NCI-H2196 (cell line): ENCODE data around the gene SREBF1.

ENCODE experiments used
- DNase-seq: peaks from one replicate; lab custom pipeline; 2025; ENCODE audit not compliant: unreplicated experiment; lab: John Stamatoyannopoulos, UW

Gene SREBF1

DNA sequence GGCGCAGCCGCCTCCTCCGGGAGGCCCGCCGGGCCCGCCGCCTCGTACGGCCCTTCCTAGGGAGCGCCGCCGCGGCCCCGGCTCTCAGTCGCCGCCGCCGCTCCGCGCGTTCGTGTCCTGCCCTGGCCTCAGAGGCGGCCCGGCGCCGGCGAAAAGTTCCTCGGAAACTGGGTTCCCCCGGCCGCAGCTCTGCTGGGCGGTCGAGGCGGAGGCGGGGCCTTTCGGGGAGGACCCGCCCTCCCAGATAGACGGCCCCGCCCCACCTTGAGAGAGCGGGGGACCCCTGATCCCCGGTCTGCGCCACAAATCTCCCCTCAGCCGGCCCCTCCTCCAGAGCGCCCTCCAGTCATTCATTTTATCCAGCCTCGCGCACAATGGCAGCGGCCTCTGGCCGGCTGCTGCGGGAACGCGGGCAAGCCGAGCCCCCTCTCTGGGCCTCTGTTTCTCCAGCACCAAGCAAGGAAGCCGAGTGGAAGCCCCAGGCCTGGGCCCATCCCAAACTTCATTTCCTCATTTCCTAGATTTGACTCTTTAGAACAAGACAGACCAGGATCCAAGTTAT, at the start of gene SREBF1:
Gene SREBF1 (minus strand): TSS at position 169 of the 562 bp plus-strand sequence. CDS start 169 bp downstream, outside the sequence.
- peak; percentile 22 for DNase-seq

GRCh38 chr17:17886226-17886625, 49.4 kb upstream of the SREBF1 start:
- DNase-seq, result no peak

- DNase-seq, result no peak
Measured at GRCh38 chr17:17884391-17885357, 47.9 kb upstream of the SREBF1 start.

GRCh38 chr17:17883801-17884200, 47.0 kb upstream of the SREBF1 start:
- no peak for DNase-seq

GRCh38 chr17:17882082-17882581, 45.3 kb upstream of the SREBF1 start:
- DNase-seq, result no peak

DNA sequence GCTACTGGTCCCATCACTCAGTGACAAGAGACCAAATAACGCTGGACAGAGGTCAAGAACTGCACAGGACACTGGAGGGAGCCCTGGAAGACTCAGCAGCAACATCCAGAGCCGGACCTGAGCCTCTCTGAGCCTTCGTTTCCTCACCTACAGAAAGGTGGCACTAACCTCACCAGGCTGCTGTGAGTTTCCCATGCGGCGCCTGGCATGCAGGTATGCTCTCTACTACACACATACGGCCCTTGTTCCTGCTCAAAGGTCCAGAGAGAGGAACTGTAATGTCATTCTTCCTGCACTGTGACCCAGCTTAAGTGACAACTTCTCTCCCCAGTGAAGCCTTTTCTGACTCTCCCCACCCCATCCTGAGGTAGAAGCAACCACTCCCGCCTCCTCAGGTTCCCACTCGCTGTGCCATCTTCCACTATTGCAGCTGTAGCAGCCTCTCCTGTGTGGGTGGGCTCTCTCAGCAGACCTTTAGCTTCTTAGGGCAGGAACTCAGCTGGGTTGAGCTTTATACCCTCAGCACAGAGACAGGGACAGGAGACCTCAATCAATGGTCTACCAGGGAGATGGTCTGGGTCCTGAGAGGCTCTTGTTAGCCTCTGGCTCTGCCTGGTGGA, 43.9 kb upstream of the SREBF1 start:
- no peak for DNase-seq

GRCh38 chr17:17877529-17878358, 41.0 kb upstream of the SREBF1 start:
- peak; percentile 67 for DNase-seq

- DNase-seq, result no peak
Measured at GRCh38 chr17:17876959-17877528, 40.3 kb upstream of the SREBF1 start.

GRCh38 chr17:17874478-17874877, 37.7 kb upstream of the SREBF1 start:
- DNase-seq, result no peak

GRCh38 chr17:17873450-17873991, 36.7 kb upstream of the SREBF1 start:
- no peak for DNase-seq

DNA sequence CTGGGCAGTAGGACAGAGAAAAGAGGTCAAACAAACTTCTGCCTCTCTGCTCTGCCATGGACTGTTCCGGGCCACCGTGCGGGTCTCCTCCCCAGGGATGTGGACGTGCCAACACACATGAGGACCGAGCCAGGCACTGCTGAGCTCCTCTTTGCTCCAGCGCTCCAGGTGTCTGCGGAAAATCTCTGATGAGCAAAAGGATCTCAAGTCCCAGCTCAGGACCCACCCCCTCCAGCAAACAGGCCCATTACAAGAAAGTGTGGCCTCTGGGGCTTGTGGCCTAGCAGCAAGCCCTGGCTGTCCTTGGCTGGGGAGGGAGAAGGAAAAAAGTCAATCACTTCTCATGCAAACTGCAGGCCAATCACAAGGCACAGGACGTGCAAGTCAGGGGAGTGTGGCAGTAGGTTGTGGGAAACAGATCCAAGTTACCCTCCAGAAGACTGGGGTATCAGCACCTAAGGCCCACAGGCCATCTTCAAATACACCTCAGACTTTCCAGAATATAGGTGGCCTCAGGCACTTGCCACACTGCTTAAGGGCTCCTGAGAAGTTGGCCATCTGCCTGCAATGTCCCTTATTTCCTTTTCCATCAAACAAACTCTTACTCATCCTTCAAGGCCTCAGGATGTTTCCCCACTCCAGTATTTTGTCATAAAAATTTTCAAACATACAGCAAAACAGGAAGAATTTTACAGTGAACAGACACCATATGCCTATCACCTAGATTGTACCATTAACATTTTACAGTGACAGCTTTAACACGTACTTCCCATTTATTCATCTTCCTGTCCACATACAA, 36.0 kb upstream of the SREBF1 start:
- no peak for DNase-seq

GRCh38 chr17:17871913-17872312, 35.1 kb upstream of the SREBF1 start:
- no peak for DNase-seq

DNA sequence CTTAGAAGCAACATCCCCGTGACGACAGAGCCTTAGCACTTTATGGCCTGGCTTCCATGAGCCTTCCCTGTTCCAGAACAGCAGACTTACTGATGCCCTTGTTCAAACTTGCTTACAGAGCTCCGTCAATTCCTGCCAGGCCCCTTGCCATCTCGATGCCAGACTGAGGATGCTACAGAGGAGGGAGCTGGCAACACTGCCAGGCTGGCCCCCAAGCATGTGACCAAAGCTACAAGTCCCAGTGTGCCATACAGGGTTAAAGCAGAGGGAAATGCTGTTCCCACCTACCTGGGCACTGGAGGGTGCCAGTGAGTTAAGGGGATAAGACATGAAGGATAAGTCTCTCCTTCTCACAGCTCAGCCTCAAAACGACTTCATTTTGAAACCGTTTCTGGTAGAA, 33.5 kb upstream of the SREBF1 start:
- DNase-seq, result no peak

DNA sequence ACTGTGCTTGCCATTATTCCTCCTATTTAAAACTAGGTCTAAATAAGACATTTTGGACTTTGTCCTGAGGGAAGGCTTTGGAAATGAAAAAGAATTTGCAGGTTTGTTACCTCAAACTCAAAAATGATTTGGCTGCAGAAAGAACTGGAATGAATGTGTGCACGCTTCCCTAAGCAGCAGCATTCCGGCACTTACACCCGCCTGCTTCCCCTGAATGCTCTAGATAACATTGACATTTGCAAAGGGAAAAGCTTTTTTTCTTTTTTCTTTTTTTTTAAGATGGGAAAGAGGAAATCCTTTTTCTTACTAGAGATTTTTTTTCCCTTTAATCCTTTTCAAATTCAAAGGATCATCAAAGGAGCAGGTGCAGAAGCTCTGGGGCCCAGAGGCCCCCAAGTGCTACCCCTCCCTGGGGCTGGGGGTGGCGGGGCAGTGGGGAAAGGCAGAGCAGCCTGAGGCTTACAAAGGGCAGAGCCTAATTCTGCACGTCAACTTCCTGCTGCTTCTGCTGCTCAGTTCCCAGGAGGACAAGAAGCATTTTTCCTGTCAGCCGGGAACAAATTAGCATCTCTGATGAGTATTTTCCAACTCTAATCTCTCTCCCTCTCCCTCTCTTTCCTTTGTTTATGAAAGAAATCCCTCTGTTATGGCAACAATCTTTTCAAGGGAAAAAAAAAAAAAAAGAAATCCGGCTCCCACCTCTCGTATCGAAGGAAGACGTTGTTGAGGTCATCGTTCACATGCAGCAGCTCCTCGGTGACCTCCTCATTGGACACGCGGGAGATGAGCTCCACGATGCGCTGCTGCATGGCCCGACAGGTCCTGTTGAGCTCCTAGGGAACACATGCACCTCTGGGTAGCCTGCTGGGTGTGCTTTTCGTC, 32.1 kb upstream of the SREBF1 start:
- DNase-seq, result no peak

DNA sequence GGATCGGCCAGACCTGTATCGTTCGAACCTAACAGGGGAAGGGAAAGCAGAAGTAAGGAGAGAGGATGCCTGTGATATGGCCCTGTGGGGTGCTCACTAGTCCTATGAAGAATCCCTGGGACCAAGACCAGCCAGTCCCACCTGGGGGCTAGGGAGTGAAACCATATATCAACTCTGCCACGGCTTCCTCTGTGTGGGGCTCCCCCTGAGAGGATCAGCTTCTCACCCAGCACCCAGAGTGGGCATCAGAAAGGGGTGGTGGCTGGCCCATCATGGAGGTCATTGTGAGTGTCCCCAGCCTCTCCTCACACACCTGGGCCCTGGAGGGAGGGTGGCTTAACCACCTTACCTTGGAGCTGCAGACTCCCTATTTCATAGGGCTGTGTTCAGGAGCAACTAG, 30.1 kb upstream of the SREBF1 start:
- DNase-seq, result no peak

- no peak for DNase-seq
Measured at GRCh38 chr17:17866425-17866824, 29.6 kb upstream of the SREBF1 start.

GRCh38 chr17:17865035-17865434, 28.2 kb upstream of the SREBF1 start:
- DNase-seq, result no peak

GRCh38 chr17:17860766-17861107, 24.0 kb upstream of the SREBF1 start:
- DNase-seq, result no peak
